GM23248 (cell line): ENCODE results near the gene CD96.

Experiments used
- EZH2 ChIP-seq: fragments of 200-600 bp; sonication (generic); IDR thresholded peaks from 2 replicates; pipeline ENCODE4 v1.6.1; 2018; ENCODE audit warnings: antibody characterized with exemption, mild to moderate bottlenecking; ENCODE audit not compliant: insufficient read depth, poor library complexity, severe bottlenecking
- EZH2phosphoT487 ChIP-seq: fragments of 200-600 bp; sonication (generic); IDR thresholded peaks from 2 replicates; pipeline ENCODE4 v1.6.1; 2018; ENCODE audit warnings: antibody characterized with exemption, moderate library complexity, mild to moderate bottlenecking, low read depth; ENCODE audit not compliant: insufficient read depth

- TF ChIP-seq EZH2, result no peak
- no peak for TF ChIP-seq EZH2phosphoT487
Measured at GRCh38 chr3:111493276-111493675, 48.7 kb upstream of the CD96 start.
